Uterus (tissue), 4 donors: ENCODE data around the gene TEX29. TPM values are rescaled to one million over a fixed set of nuclear protein-coding genes. Genes with fewer than 3 reads are reported as not detected.

ENCODE experiments used
- DNase-seq, 2 donors: peaks; one replicate each; pipeline ENCODE4 v3.0.0-alpha.2; 2019 to 2020
- H3K27ac ChIP-seq, 2 donors: fragments of 200-600 bp; sonication (generic); 1 replicate in 1 of 2; 2 replicates in 1 of 2; pipeline ENCODE4 v1.5.1; 2016 to 2018
- H3K27me3 ChIP-seq, 2 donors: fragments of 200-600 bp; sonication (generic); one replicate each; pipeline ENCODE4 v1.5.1; 2018 to 2019; ENCODE audit warnings: control low read depth in 1 of 2
- H3K36me3 ChIP-seq, 2 donors: fragments of 200-600 bp; sonication (generic); one replicate each; pipeline ENCODE4 v1.5.1; 2019; ENCODE audit warnings: control low read depth in 1 of 2
- H3K4me1 ChIP-seq, 2 donors: fragments of 200-600 bp; sonication (generic); one replicate each; pipeline ENCODE4 v1.5.1; 2018 to 2019; ENCODE audit warnings: control low read depth in 1 of 2
- H3K4me3 ChIP-seq, 2 donors: fragments of 200-600 bp; sonication (generic); 1 replicate in 1 of 2; 2 replicates in 1 of 2; pipeline ENCODE4 v1.5.1; 2018 to 2019; ENCODE audit warnings: mild to moderate bottlenecking in 1 of 2
- H3K9me3 ChIP-seq, 2 donors: fragments of 200-600 bp; sonication (generic); one replicate each; pipeline ENCODE4 v1.5.1; 2019; ENCODE audit warnings: control low read depth in 1 of 2
- POLR2A ChIP-seq, 2 donors: fragments of 450-650 bp; IDR thresholded peaks; one replicate each; pipeline ENCODE4 v1.6.1; 2016; ENCODE audit warnings: antibody characterized with exemption in 2 of 2, mild to moderate bottlenecking in 1 of 2, moderate library complexity in 1 of 2
- intact Hi-C: fragments of 100-400 bp; cut with DNase I; formaldehyde crosslinking; loops from one replicate; pipeline ENCODE4 v1.15.1; 2023; ENCODE audit warnings: low total_unique reads
- total RNA-seq, 4 donors: library from RNA; depleted of rRNA in 3 of 4; stranded (reverse); fragments of >200 nt in 3 of 4; gene quantifications; one replicate each; pipeline versions ENCODE4 v1.1.0 to v1.2.4, GENCODE V29; 2014 to 2023
- TF ChIP-seq, protein P1 (sequence below), 4 experiments: fragments of 200-600 bp in 2 of 4; fragments of 450-650 bp in 2 of 4; sonication (generic) in 2 of 4; IDR thresholded peaks; one replicate each; pipeline ENCODE4 v1.5.1; 2016 to 2019; ENCODE audit warnings: antibody characterized with exemption in 4 of 4, mild to moderate bottlenecking in 2 of 4, moderate library complexity in 1 of 4
- donor health status: DM: yes; HTN: yes; CAD: no.

Gene TEX29
- total RNA-seq, 4 donors from 2014 or later, result 0.91 TPM; not detected in 3

DNA sequence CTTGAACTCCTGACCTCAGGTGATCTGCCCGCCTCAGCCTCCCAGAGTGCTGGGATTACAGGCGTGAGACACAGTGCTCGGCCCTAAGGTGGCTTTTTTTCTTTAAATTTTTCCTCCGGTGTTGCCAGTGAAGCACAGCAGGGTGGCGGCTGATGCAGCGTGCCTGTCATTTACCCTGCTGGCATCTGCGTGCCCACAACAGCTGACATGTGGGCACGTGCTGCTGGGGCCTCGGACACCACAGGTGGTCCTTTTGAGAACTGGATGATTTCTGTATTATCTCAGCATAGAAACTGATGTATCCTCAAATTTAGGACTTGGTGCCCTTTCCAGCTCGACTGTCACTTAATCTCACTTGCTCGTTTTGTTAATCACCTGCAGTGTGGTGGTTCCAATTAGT is 31.2 kb upstream of the TEX29 start:
- Histone ChIP-seq H3K27me3 (no peaks in the 10 kb centered on the region), H3K27ac (no peak overlapping the region), H3K4me3 (no peak overlapping the region), H3K4me1 (no peaks in the 10 kb centered on the region), H3K36me3 (no peaks in the 10 kb centered on the region), H3K9me3 (no peaks in the 10 kb centered on the region)
- no peak for TF ChIP-seq POLR2A (IDR thresholded peaks at IDR 0.05)
- DNase-seq, result no peak
- intact Hi-C loops, result no loop called here

DNA sequence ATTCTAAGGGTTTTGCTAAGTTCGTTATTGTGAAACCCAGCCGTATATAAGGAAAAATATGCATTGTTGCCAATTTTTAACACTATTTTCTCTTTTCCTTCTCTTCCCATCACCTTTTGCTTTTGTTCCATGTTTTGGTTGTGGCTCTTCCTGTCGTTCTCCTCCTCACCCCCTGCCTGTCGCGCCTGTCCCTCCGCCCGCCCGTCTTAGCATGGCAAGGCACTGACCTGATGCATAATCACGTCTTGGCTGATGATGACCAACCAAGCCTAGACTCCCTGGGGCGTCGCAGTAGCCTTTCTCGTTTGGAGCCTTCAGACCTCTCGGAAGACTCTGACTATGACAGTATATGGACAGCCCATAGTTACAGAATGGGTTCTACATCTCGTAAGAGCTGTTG is 28.5 kb upstream of the TEX29 start:
- H3K27me3 ChIP-seq, result no peaks in the 10 kb centered on the region
- no peak overlapping the region for H3K4me3 ChIP-seq
- H3K27ac ChIP-seq, result no peak overlapping the region
- intact Hi-C loops, result no loop called here
- H3K36me3 ChIP-seq, result no peaks in the 10 kb centered on the region
- H3K9me3 ChIP-seq, result no peaks in the 10 kb centered on the region
- no peak for DNase-seq
- TF ChIP-seq POLR2A (IDR thresholded peaks at IDR 0.05), result no peak
- TF ChIP-seq, protein P1, sequence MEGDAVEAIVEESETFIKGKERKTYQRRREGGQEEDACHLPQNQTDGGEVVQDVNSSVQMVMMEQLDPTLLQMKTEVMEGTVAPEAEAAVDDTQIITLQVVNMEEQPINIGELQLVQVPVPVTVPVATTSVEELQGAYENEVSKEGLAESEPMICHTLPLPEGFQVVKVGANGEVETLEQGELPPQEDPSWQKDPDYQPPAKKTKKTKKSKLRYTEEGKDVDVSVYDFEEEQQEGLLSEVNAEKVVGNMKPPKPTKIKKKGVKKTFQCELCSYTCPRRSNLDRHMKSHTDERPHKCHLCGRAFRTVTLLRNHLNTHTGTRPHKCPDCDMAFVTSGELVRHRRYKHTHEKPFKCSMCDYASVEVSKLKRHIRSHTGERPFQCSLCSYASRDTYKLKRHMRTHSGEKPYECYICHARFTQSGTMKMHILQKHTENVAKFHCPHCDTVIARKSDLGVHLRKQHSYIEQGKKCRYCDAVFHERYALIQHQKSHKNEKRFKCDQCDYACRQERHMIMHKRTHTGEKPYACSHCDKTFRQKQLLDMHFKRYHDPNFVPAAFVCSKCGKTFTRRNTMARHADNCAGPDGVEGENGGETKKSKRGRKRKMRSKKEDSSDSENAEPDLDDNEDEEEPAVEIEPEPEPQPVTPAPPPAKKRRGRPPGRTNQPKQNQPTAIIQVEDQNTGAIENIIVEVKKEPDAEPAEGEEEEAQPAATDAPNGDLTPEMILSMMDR (IDR thresholded peaks at IDR 0.05), result no peak
- H3K4me1 ChIP-seq, result no peaks in the 10 kb centered on the region

DNA sequence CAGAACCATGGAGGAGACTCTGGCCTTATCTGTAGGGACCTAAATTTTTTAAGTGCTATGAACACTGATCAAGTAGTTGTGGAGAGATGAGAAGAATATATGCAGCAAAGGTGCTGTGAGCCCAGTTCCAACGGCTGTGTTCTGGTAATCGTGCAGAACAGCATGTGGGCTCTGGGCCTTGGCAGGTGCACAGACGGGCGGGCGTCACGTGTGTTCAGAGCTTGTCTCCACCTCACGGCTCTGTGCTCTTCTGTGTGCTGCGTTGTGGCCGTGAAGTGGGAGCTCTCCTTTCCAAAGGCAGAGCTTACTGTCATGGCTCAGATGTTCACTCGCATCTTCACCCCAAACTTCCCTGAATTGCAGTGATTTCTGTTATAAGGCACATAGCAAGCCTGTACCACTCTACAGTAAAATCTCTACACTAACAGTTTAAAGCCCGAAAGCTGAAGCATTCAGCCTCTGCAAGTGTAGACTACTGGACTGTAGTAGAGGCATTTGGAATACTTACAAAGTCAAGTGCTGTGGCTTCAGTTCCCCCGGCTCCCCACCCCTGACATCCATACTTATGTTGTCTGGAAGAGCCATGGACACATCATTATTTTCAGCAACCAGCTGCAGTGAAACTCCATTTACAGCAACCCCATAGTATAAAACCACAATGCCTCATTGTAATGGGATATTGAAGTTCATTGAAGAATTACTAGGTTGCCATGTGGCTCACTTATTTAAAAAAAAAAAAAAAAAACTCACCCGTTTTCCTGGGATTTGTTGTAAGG is 27.5 kb upstream of the TEX29 start:
- Histone ChIP-seq H3K27me3 (no peaks in the 10 kb centered on the region), H3K4me3 (no peak overlapping the region), H3K9me3 (no peaks in the 10 kb centered on the region), H3K27ac (no peak overlapping the region), H3K36me3 (no peaks in the 10 kb centered on the region), H3K4me1 (no peaks in the 10 kb centered on the region)
- TF ChIP-seq, protein P1 (IDR thresholded peaks at IDR 0.05), result no peak
- no peak for TF ChIP-seq POLR2A (IDR thresholded peaks at IDR 0.05)
- intact Hi-C loops, result no loop called here
- no peak for DNase-seq

DNA sequence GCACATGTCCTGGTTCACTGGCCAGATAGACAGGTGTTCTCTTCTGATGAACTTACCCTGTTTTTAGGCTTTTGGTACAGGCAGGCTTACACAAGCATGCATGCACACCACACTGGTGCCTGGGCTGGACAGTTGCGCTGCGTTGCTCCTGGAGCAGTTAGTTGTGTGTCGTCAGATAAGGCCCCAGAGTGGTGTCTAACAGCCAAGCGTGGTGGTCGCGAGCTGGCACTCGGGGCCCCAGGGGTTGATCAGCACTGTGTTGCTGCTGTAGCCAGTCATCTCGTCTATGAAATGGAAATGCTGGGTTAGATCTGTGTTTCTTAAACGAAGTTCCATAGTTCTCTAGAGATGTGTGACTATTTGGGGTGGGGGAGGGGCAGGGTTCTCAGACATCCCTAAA is 24.6 kb upstream of the TEX29 start:
- no peak for TF ChIP-seq POLR2A (IDR thresholded peaks at IDR 0.05)
- TF ChIP-seq, protein P1 (IDR thresholded peaks at IDR 0.05), result no peak
- H3K4me1 ChIP-seq, result no peaks in the 10 kb centered on the region
- DNase-seq, result no peak
- no peaks in the 10 kb centered on the region for H3K9me3 ChIP-seq
- no peak overlapping the region for H3K27ac ChIP-seq
- H3K36me3 ChIP-seq, result no peaks in the 10 kb centered on the region
- no peak overlapping the region for H3K4me3 ChIP-seq
- intact Hi-C loops, result no loop called here
- no peaks in the 10 kb centered on the region for H3K27me3 ChIP-seq

DNA sequence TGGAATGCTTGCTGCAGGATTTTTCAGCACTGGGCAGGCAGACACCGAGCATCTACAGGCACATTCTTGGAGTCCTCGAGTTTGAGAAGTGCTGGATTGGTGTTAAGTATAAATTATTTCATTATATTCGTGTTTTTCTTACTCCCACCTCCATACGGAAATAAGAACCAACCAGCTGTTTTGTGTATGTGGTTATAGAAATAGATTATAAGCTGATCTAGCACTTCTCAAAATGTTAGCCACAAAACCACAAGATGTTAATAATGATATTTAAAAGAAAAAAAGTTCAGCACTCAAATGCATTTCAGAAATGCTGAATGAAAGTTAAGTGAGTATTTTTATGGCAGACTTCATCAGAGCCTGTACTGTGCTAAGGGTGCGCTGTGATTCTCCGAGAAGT is 24.0 kb upstream of the TEX29 start:
- no peak overlapping the region for H3K4me3 ChIP-seq

More for the DNA sequence above, 24.0 kb upstream of the TEX29 start:
- Histone ChIP-seq H3K4me1 (no peaks in the 10 kb centered on the region), H3K9me3 (no peaks in the 10 kb centered on the region), H3K27ac (no peak overlapping the region), H3K36me3 (no peaks in the 10 kb centered on the region), H3K27me3 (no peaks in the 10 kb centered on the region)
- TF ChIP-seq POLR2A (IDR thresholded peaks at IDR 0.05), result no peak
- TF ChIP-seq, protein P1 (IDR thresholded peaks at IDR 0.05), result no peak
- intact Hi-C loops, result no loop called here
- no peak for DNase-seq
